ENCODE results near the gene TSPYL4.

TSPYL4 gene

GRCh38 chr6:116221911-116222310, 32.0 kb downstream of the TSPYL4 start:
- DNase-seq (ENCODE audit: low spot score): no peak

GRCh38 chr6:116221067-116221466, 32.8 kb downstream of the TSPYL4 start:
- no peak for DNase-seq (ENCODE audit: low spot score)

GRCh38 chr6:116218866-116219265, 35.0 kb downstream of the TSPYL4 start:
- no peak for DNase-seq (ENCODE audit: low spot score)

- no peak for DNase-seq (ENCODE audit: low spot score)
These were observed 35.7 kb downstream of the TSPYL4 start for GRCh38 chr6:116218172-116218633.

- DNase-seq (ENCODE audit: low spot score): no peak
These were observed 36.8 kb downstream of the TSPYL4 start for GRCh38 chr6:116217069-116217468.

GRCh38 chr6:116215414-116215813, 38.5 kb downstream of the TSPYL4 start:
- no peak for DNase-seq (ENCODE audit: low spot score)

- no peak for DNase-seq (ENCODE audit: low spot score)
These were observed 39.2 kb downstream of the TSPYL4 start for GRCh38 chr6:116214681-116215080.

GRCh38 chr6:116210750-116211425, 43.0 kb downstream of the TSPYL4 start:
- DNase-seq (ENCODE audit: low spot score): no peak

GRCh38 chr6:116210316-116210715, 43.6 kb downstream of the TSPYL4 start:
- DNase-seq (ENCODE audit: low spot score): no peak

- DNase-seq (ENCODE audit: low spot score): no peak
These were observed 45.7 kb downstream of the TSPYL4 start for GRCh38 chr6:116208056-116208785.

GRCh38 chr6:116206231-116206903, 47.5 kb downstream of the TSPYL4 start:
- DNase-seq (ENCODE audit: low spot score): no peak

- DNase-seq (ENCODE audit: low spot score): no peak
These were observed 48.6 kb downstream of the TSPYL4 start for GRCh38 chr6:116205281-116205680.

- no peak for DNase-seq (ENCODE audit: low spot score)
These were observed 52.3 kb downstream of the TSPYL4 start for GRCh38 chr6:116201538-116201937.

GRCh38 chr6:116200619-116201249, 53.1 kb downstream of the TSPYL4 start:
- no peak for DNase-seq (ENCODE audit: low spot score)
